LHCN-M2 (cell line): Measurements from ENCODE around the gene KREMEN2. TPM values are rescaled to one million over a fixed set of nuclear protein-coding genes. Genes with fewer than 3 reads are reported as not detected.

Experiments
- total RNA-seq: library from RNA; depleted of rRNA; stranded (reverse); fragments of >200 nt; gene quantifications from 2 replicates; pipeline ENCODE4 v1.2.3, GENCODE V29; 2014; rRNA removed

KREMEN2 gene
- total RNA-seq, 1 experiment from 2014 or later, result 1.7 TPM

Other genes with a start within 250 kb of the KREMEN2 start
- 1.0 and 1.4 TPM in 2 replicates for gene PRSS27, start 244.1 kb upstream of the KREMEN2 start, total RNA-seq
- 66.8 and 84.7 TPM in 2 replicates for gene SRRM2, start 211.6 kb upstream of the KREMEN2 start, total RNA-seq
- gene ELOB, start 187.0 kb upstream of the KREMEN2 start, total RNA-seq, result 454 and 1,311 TPM in 2 replicates
- gene PRSS33, start 176.7 kb upstream of the KREMEN2 start, total RNA-seq, result not detected in 2 replicates
- gene PRSS41, start 165.8 kb upstream of the KREMEN2 start, total RNA-seq, result not detected in 2 replicates
- gene PRSS21, start 147.0 kb upstream of the KREMEN2 start, total RNA-seq, result not detected in 2 replicates
- not detected in 2 replicates for gene ZG16B, start 134.0 kb upstream of the KREMEN2 start, total RNA-seq
- gene PRSS22, start 106.1 kb upstream of the KREMEN2 start, total RNA-seq, result not detected in 2 replicates
- gene FLYWCH2, start 81.1 kb upstream of the KREMEN2 start, total RNA-seq, result 70.2 and 79.7 TPM in 2 replicates
- gene FLYWCH1, start 52.3 kb upstream of the KREMEN2 start, total RNA-seq, result 38.6 and 43.4 TPM in 2 replicates
- 32.1 and 35.3 TPM in 2 replicates for gene PAQR4, start 5.1 kb downstream of the KREMEN2 start, total RNA-seq
- 73.1 and 91.4 TPM in 2 replicates for gene PKMYT1, start 16.2 kb downstream of the KREMEN2 start, total RNA-seq
- gene CLDN9, start 48.6 kb downstream of the KREMEN2 start, total RNA-seq, result not detected in 2 replicates
- gene CLDN6, start 53.9 kb downstream of the KREMEN2 start, total RNA-seq, result 0.06 TPM in 2 replicates
- 574 and 676 TPM in 2 replicates for gene TNFRSF12A, start 56.1 kb downstream of the KREMEN2 start, total RNA-seq
- gene HCFC1R1, start 59.7 kb downstream of the KREMEN2 start, total RNA-seq, result 20.6 and 28.1 TPM in 2 replicates
- gene THOC6, start 59.8 kb downstream of the KREMEN2 start, total RNA-seq, result 18.0 and 18.7 TPM in 2 replicates
- not detected in 2 replicates for gene BICDL2, start 72.7 kb downstream of the KREMEN2 start, total RNA-seq
- gene MMP25, start 82.3 kb downstream of the KREMEN2 start, total RNA-seq, result 0.06 and 0.11 TPM in 2 replicates
- 9.6 and 12.3 TPM in 2 replicates for gene IL32, start 101.4 kb downstream of the KREMEN2 start, total RNA-seq
- not detected in 2 replicates for gene ZSCAN10, start 135.0 kb downstream of the KREMEN2 start, total RNA-seq
- gene ZNF205, start 148.3 kb downstream of the KREMEN2 start, total RNA-seq, result 17.0 and 19.2 TPM in 2 replicates
- 4.6 and 4.7 TPM in 2 replicates for gene ZNF213, start 170.8 kb downstream of the KREMEN2 start, total RNA-seq
- gene OR1F1, start 223.9 kb downstream of the KREMEN2 start, total RNA-seq, result not detected in 2 replicates